ENCODE data around the gene NEGR1. TPM values are rescaled to one million over a fixed set of nuclear protein-coding genes. Genes with fewer than 3 reads are reported as not detected.

Gene NEGR1
- total RNA-seq, 2 experiments from 2014 or later, result not detected

GRCh38 chr1:72129869-72130268 lies 152.5 kb downstream of the NEGR1 start:
- ATAC-seq (ENCODE audit: low read depth) (no peak), DNase-seq (no peak)
- H3K4me1 Mint-ChIP-seq, result no peaks in the 10 kb centered on the region
- POLR2A ChIA-PET, result no interaction called here
- no peaks in the 10 kb centered on the region for H3K27me3 Mint-ChIP-seq
- H3K27ac Mint-ChIP-seq, result no peak overlapping the region
- H3K9me3 Mint-ChIP-seq, result no peaks in the 10 kb centered on the region
- H3K4me3 Mint-ChIP-seq, result no peak overlapping the region
- H3K36me3 Mint-ChIP-seq, result no peaks in the 10 kb centered on the region

- POLR2A ChIA-PET, result no interaction called here
- no peaks in the 10 kb centered on the region for H3K4me1 Mint-ChIP-seq
- ATAC-seq (ENCODE audit: low read depth) (no peak), DNase-seq (no peak)
- no peak overlapping the region for H3K27ac Mint-ChIP-seq
- H3K27me3 Mint-ChIP-seq, result no peaks in the 10 kb centered on the region
- H3K4me3 Mint-ChIP-seq, result no peak overlapping the region
- H3K9me3 Mint-ChIP-seq, result no peaks in the 10 kb centered on the region
- no peaks in the 10 kb centered on the region for H3K36me3 Mint-ChIP-seq
Observed at GRCh38 chr1:72122099-72122880, 160.0 kb downstream of the NEGR1 start.

GRCh38 chr1:72119491-72119890 lies 162.8 kb downstream of the NEGR1 start:
- H3K27me3 Mint-ChIP-seq, result no peaks in the 10 kb centered on the region
- H3K4me3 Mint-ChIP-seq, result no peak overlapping the region
- H3K4me1 Mint-ChIP-seq, result no peaks in the 10 kb centered on the region
- ATAC-seq (ENCODE audit: low read depth) (no peak), DNase-seq (no peak)
- no peaks in the 10 kb centered on the region for H3K9me3 Mint-ChIP-seq
- POLR2A ChIA-PET, result no interaction called here
- H3K36me3 Mint-ChIP-seq, result no peaks in the 10 kb centered on the region
- no peak overlapping the region for H3K27ac Mint-ChIP-seq

- ATAC-seq (ENCODE audit: low read depth), result no peak
- Mint-ChIP-seq H3K9me3 (no peaks in the 10 kb centered on the region), H3K4me3 (no peak overlapping the region), H3K36me3 (no peaks in the 10 kb centered on the region), H3K4me1 (no peaks in the 10 kb centered on the region), H3K27me3 (no peaks in the 10 kb centered on the region), H3K27ac (no peak overlapping the region)
- POLR2A ChIA-PET, result no interaction called here
- no peak for DNase-seq
Observed at GRCh38 chr1:72117621-72118020, 164.7 kb downstream of the NEGR1 start.

GRCh38 chr1:72115290-72115689 lies 167.0 kb downstream of the NEGR1 start:
- no peak for ATAC-seq (ENCODE audit: low read depth)
- POLR2A ChIA-PET, result no interaction called here
- Mint-ChIP-seq H3K4me3 (no peak overlapping the region), H3K36me3 (no peaks in the 10 kb centered on the region), H3K27me3 (no peaks in the 10 kb centered on the region), H3K4me1 (no peaks in the 10 kb centered on the region), H3K27ac (no peak overlapping the region), H3K9me3 (no peaks in the 10 kb centered on the region)
- DNase-seq, result no peak

- ATAC-seq (ENCODE audit: low read depth) (no peak), DNase-seq (no peak)
- Mint-ChIP-seq H3K27ac (no peak overlapping the region), H3K4me3 (no peak overlapping the region), H3K27me3 (no peaks in the 10 kb centered on the region), H3K4me1 (no peaks in the 10 kb centered on the region), H3K9me3 (no peaks in the 10 kb centered on the region), H3K36me3 (no peaks in the 10 kb centered on the region)
- POLR2A ChIA-PET, result no interaction called here
Observed at GRCh38 chr1:72111662-72112061, 170.7 kb downstream of the NEGR1 start.

GRCh38 chr1:72109916-72110315 lies 172.4 kb downstream of the NEGR1 start:
- ATAC-seq (ENCODE audit: low read depth), result no peak
- no peak overlapping the region for H3K27ac Mint-ChIP-seq
- no peak for DNase-seq
- no peaks in the 10 kb centered on the region for H3K9me3 Mint-ChIP-seq
- no peaks in the 10 kb centered on the region for H3K4me1 Mint-ChIP-seq
- no peaks in the 10 kb centered on the region for H3K27me3 Mint-ChIP-seq
- no peak overlapping the region for H3K4me3 Mint-ChIP-seq
- H3K36me3 Mint-ChIP-seq, result no peaks in the 10 kb centered on the region
- POLR2A ChIA-PET, result no interaction called here

- DNase-seq, result no peak
- no peaks in the 10 kb centered on the region for H3K9me3 Mint-ChIP-seq
- H3K4me3 Mint-ChIP-seq, result no peak overlapping the region
- no peaks in the 10 kb centered on the region for H3K27me3 Mint-ChIP-seq
- no peaks in the 10 kb centered on the region for H3K36me3 Mint-ChIP-seq
- no peak overlapping the region for H3K27ac Mint-ChIP-seq
- POLR2A ChIA-PET, result no interaction called here
- H3K4me1 Mint-ChIP-seq, result no peaks in the 10 kb centered on the region
- no peak for ATAC-seq (ENCODE audit: low read depth)
Observed at GRCh38 chr1:72105201-72105600, 177.1 kb downstream of the NEGR1 start.

GRCh38 chr1:72101840-72102632 lies 180.3 kb downstream of the NEGR1 start:
- H3K36me3 Mint-ChIP-seq, result no peaks in the 10 kb centered on the region
- no peak for DNase-seq
- H3K9me3 Mint-ChIP-seq, result no peaks in the 10 kb centered on the region
- no peak for ATAC-seq (ENCODE audit: low read depth)
- H3K4me1 Mint-ChIP-seq, result no peaks in the 10 kb centered on the region
- H3K4me3 Mint-ChIP-seq, result no peak overlapping the region
- H3K27ac Mint-ChIP-seq, result no peak overlapping the region
- no peaks in the 10 kb centered on the region for H3K27me3 Mint-ChIP-seq
- POLR2A ChIA-PET, result no interaction called here

GRCh38 chr1:72100771-72101170 lies 181.6 kb downstream of the NEGR1 start:
- Mint-ChIP-seq H3K9me3 (no peaks in the 10 kb centered on the region), H3K4me1 (no peaks in the 10 kb centered on the region), H3K27me3 (no peaks in the 10 kb centered on the region), H3K4me3 (no peak overlapping the region), H3K36me3 (no peaks in the 10 kb centered on the region), H3K27ac (no peak overlapping the region)
- ATAC-seq (ENCODE audit: low read depth) (no peak), DNase-seq (no peak)
- POLR2A ChIA-PET, result no interaction called here

- Mint-ChIP-seq H3K27me3 (no peaks in the 10 kb centered on the region), H3K27ac (no peak overlapping the region), H3K9me3 (no peaks in the 10 kb centered on the region), H3K4me1 (no peaks in the 10 kb centered on the region), H3K4me3 (no peak overlapping the region), H3K36me3 (no peaks in the 10 kb centered on the region)
- POLR2A ChIA-PET, result no interaction called here
- ATAC-seq (ENCODE audit: low read depth) (no peak), DNase-seq (no peak)
Observed at GRCh38 chr1:72097851-72098570, 184.3 kb downstream of the NEGR1 start.

- Mint-ChIP-seq H3K4me1 (no peaks in the 10 kb centered on the region), H3K9me3 (no peaks in the 10 kb centered on the region), H3K27ac (no peak overlapping the region), H3K36me3 (no peaks in the 10 kb centered on the region), H3K4me3 (no peak overlapping the region), H3K27me3 (no peaks in the 10 kb centered on the region)
- DNase-seq, result no peak
- no peak for ATAC-seq (ENCODE audit: low read depth)
- POLR2A ChIA-PET, result no interaction called here
Observed at GRCh38 chr1:72094209-72094608, 188.1 kb downstream of the NEGR1 start.

GRCh38 chr1:72086394-72086793 lies 195.9 kb downstream of the NEGR1 start:
- H3K36me3 Mint-ChIP-seq, result no peaks in the 10 kb centered on the region

GRCh38 chr1:72075425-72075824 lies 206.9 kb downstream of the NEGR1 start:
- no peaks in the 10 kb centered on the region for H3K9me3 Mint-ChIP-seq
- no peaks in the 10 kb centered on the region for H3K27me3 Mint-ChIP-seq
- H3K4me3 Mint-ChIP-seq, result no peak overlapping the region
- DNase-seq, result no peak
- POLR2A ChIA-PET, result no interaction called here
- no peak overlapping the region for H3K27ac Mint-ChIP-seq
- no peak for ATAC-seq (ENCODE audit: low read depth)
- H3K4me1 Mint-ChIP-seq, result no peaks in the 10 kb centered on the region
- H3K36me3 Mint-ChIP-seq, result no peaks in the 10 kb centered on the region

More at GRCh38 chr1:72086394-72086793, 195.9 kb downstream of the NEGR1 start:
- Mint-ChIP-seq H3K4me1 (no peaks in the 10 kb centered on the region), H3K4me3 (no peak overlapping the region), H3K27ac (no peak overlapping the region), H3K9me3 (no peaks in the 10 kb centered on the region), H3K27me3 (no peaks in the 10 kb centered on the region)
- POLR2A ChIA-PET, result no interaction called here
- DNase-seq, result no peak
- no peak for ATAC-seq (ENCODE audit: low read depth)

Measured in activated naive CD8-positive, alpha-beta T cell treated with anti-CD3 and anti-CD28 coated beads, Interleukin-2, amount 10 ng/mL, durations not matched to agents 7 days and 5 days (primary cell).